RWPE2 (cell line): Measurements from ENCODE around the gene MGAM2.

Experiments used
- ATAC-seq: fragments of 200-7000 bp; cut with Tn5 transposase; 3 replicates; pipeline ENCODE4 v1.9.1; 2021; ENCODE audit warnings: low read depth
- DNase-seq: peaks from one replicate; pipeline ENCODE4 v3.0.0-alpha.2; 2020; ENCODE audit warnings: low spot score
- H3K27ac ChIP-seq: fragments of 450-650 bp; 2 replicates; pipeline ENCODE4 v1.5.1; 2017; ENCODE audit warnings: mild to moderate bottlenecking; ENCODE audit not compliant: poor library complexity, severe bottlenecking
- H3K27me3 ChIP-seq: fragments of 250-450 bp; sonication (Bioruptor Pico); 2 replicates; pipeline ENCODE4 v1.5.1; 2021; ENCODE audit warnings: mild to moderate bottlenecking, moderate library complexity; ENCODE audit not compliant: insufficient read depth, poor library complexity, severe bottlenecking
- H3K36me3 ChIP-seq: fragments of 250-450 bp; sonication (Bioruptor Pico); 2 replicates; pipeline ENCODE4 v1.5.1; 2020; ENCODE audit warnings: low read depth, mild to moderate bottlenecking, moderate library complexity
- H3K4me1 ChIP-seq: fragments of 250-450 bp; sonication (Bioruptor Pico); 2 replicates; pipeline ENCODE4 v1.5.1; 2021; ENCODE audit warnings: mild to moderate bottlenecking, moderate library complexity; ENCODE audit not compliant: insufficient read depth, poor library complexity, severe bottlenecking
- H3K4me3 ChIP-seq: fragments of 250-450 bp; sonication (Bioruptor Pico); 2 replicates; pipeline ENCODE4 v1.5.1; 2021; ENCODE audit warnings: mild to moderate bottlenecking, moderate library complexity; ENCODE audit not compliant: severe bottlenecking
- H3K9me3 ChIP-seq: fragments of 250-450 bp; sonication (Bioruptor Pico); 2 replicates; pipeline ENCODE4 v1.5.1; 2021; ENCODE audit warnings: mild to moderate bottlenecking, moderate library complexity; ENCODE audit not compliant: severe bottlenecking
- CTCF ChIP-seq: fragments of 450-650 bp; IDR thresholded peaks from one replicate; pipeline ENCODE4 v1.5.1; 2017; ENCODE audit warnings: mild to moderate bottlenecking, moderate library complexity; ENCODE audit not compliant: poor library complexity, severe bottlenecking

MGAM2 gene

GRCh38 chr7:142085428-142085827 is 26.1 kb upstream of the MGAM2 start:
- Histone ChIP-seq H3K36me3 (no peaks in the 10 kb centered on the region), H3K4me3 (no peak overlapping the region), H3K27me3 (no peaks in the 10 kb centered on the region), H3K4me1 (no peaks in the 10 kb centered on the region), H3K27ac (no peak overlapping the region), H3K9me3 (no peaks in the 10 kb centered on the region)
- TF ChIP-seq CTCF, result no peak
- DNase-seq (no peak), ATAC-seq (no peak)

- H3K4me3 ChIP-seq, result no peak overlapping the region
- no peaks in the 10 kb centered on the region for H3K9me3 ChIP-seq
- H3K27ac ChIP-seq, result no peak overlapping the region
- no peak for TF ChIP-seq CTCF
- DNase-seq (no peak), ATAC-seq (no peak)
- H3K36me3 ChIP-seq, result no peaks in the 10 kb centered on the region
- no peaks in the 10 kb centered on the region for H3K27me3 ChIP-seq
- H3K4me1 ChIP-seq, result no peaks in the 10 kb centered on the region
These were observed 23.4 kb upstream of the MGAM2 start for GRCh38 chr7:142088022-142088714.

GRCh38 chr7:142089035-142089434 is 22.5 kb upstream of the MGAM2 start:
- no peak for ATAC-seq

DNA sequence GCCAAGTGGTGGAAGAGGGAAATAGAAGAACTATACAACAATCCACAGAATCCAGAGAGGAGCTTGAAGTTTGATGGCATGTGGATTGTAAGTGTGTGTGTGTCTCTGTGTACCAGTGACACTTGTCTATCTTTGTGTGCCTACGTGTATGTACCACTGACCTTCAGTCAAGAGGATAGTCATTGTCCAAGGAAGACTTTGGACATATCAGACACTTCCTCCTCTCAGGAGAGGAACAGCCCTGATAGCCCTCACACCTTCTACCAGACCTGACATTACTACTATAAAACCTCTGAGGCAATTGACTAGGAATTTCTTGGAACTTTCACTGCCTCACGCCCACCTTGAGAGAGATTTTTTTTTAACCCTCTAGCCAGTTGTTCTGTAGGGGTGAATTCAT is 19.6 kb upstream of the MGAM2 start:
- DNase-seq (no peak), ATAC-seq (no peak)
- TF ChIP-seq CTCF, result no peak
- H3K36me3 ChIP-seq, result no peaks in the 10 kb centered on the region
- H3K4me3 ChIP-seq, result no peak overlapping the region
- no peaks in the 10 kb centered on the region for H3K9me3 ChIP-seq
- no peaks in the 10 kb centered on the region for H3K4me1 ChIP-seq
- H3K27me3 ChIP-seq, result no peaks in the 10 kb centered on the region
- H3K27ac ChIP-seq, result no peak overlapping the region

More at GRCh38 chr7:142089035-142089434, 22.5 kb upstream of the MGAM2 start:
- H3K27me3 ChIP-seq, result no peaks in the 10 kb centered on the region
- DNase-seq, result no peak
- TF ChIP-seq CTCF, result no peak
- H3K36me3 ChIP-seq, result no peaks in the 10 kb centered on the region
- no peak overlapping the region for H3K27ac ChIP-seq
- H3K4me1 ChIP-seq, result no peaks in the 10 kb centered on the region
- H3K9me3 ChIP-seq, result no peaks in the 10 kb centered on the region
- H3K4me3 ChIP-seq, result no peak overlapping the region

GRCh38 chr7:142094861-142095260 is 16.7 kb upstream of the MGAM2 start:
- Histone ChIP-seq H3K36me3 (no peaks in the 10 kb centered on the region), H3K27me3 (no peaks in the 10 kb centered on the region), H3K27ac (no peak overlapping the region), H3K9me3 (no peaks in the 10 kb centered on the region), H3K4me1 (no peaks in the 10 kb centered on the region), H3K4me3 (no peak overlapping the region)
- peak; percentile 42; the same call in 1 of the 3 replicates for ATAC-seq
- no peak for DNase-seq
- TF ChIP-seq CTCF, result no peak
